WTC11 (cell line): ENCODE data around the gene TIMM44. TPM values are rescaled to one million over a fixed set of nuclear protein-coding genes. Genes with fewer than 3 reads are reported as not detected.

ENCODE experiments used
- ATAC-seq: fragments of 200-7000 bp; cut with Tn5 transposase; 2 replicates; pipeline ENCODE4 v1.10.0; 2021; ENCODE audit warnings: mild to moderate bottlenecking, moderate library complexity
- CTCF ChIA-PET: fragments of 300-600 bp; sonication (Branson Sonifier 250); formaldehyde crosslinking; loops from one replicate; lab custom pipeline; 2021; ENCODE audit warnings: antibody characterized with exemption; lab: Charles Lee
- POLR2A ChIA-PET: fragments of 350-600 bp; sonication (Branson Sonifier 250); formaldehyde crosslinking; loops from one replicate; lab custom pipeline; 2021; ENCODE audit warnings: antibody characterized with exemption; lab: Charles Lee
- DNase-seq: peaks from one replicate; pipeline ENCODE4 v3.0.0; 2021; ENCODE audit warnings: low spot score
- H3K27ac Mint-ChIP-seq: 2 replicates; pipeline ENCODE4 v1.8.0; 2021; ENCODE audit warnings: mixed read lengths
- H3K27me3 Mint-ChIP-seq: 2 replicates; pipeline ENCODE4 v1.8.0; 2021; ENCODE audit warnings: low read depth, mild to moderate bottlenecking, moderate library complexity, mixed read lengths
- H3K36me3 Mint-ChIP-seq: 2 replicates; pipeline ENCODE4 v1.8.0; 2021; ENCODE audit warnings: mixed read lengths
- H3K4me1 Mint-ChIP-seq: 2 replicates; pipeline ENCODE4 v1.8.0; 2022; ENCODE audit warnings: mixed read lengths
- H3K4me3 Mint-ChIP-seq: 2 replicates; pipeline ENCODE4 v1.8.0; 2021; ENCODE audit warnings: mild to moderate bottlenecking, moderate library complexity, mixed read lengths
- H3K9me3 Mint-ChIP-seq: 2 replicates; pipeline ENCODE4 v1.8.0; 2021; ENCODE audit warnings: mixed read lengths
- ESRRA ChIP-seq: sonication (generic); formaldehyde crosslinking; IDR thresholded peaks from 2 replicates; pipeline ENCODE4 v1.8.1; 2022; ENCODE audit warnings: mild to moderate bottlenecking, missing genetic modification reagents, borderline replicate concordance
- FOXJ3 ChIP-seq: sonication (generic); formaldehyde crosslinking; IDR thresholded peaks from 2 replicates; pipeline ENCODE4 v1.9.0; 2021; ENCODE audit warnings: missing genetic modification reagents, mild to moderate bottlenecking, borderline replicate concordance
- FOXP1 ChIP-seq: sonication (generic); formaldehyde crosslinking; IDR thresholded peaks from 2 replicates; pipeline ENCODE4 v1.8.0; 2022; ENCODE audit warnings: missing genetic modification reagents, mild to moderate bottlenecking, moderate library complexity, borderline replicate concordance
- HMGA2 ChIP-seq: fragments of 250-450 bp; sonication (Bioruptor Pico); IDR thresholded peaks from 2 replicates; pipeline ENCODE4 v1.4.0; 2021; ENCODE audit warnings: mild to moderate bottlenecking, moderate library complexity
- PRRX2 ChIP-seq: fragments of 250-450 bp; sonication (Bioruptor Pico); IDR thresholded peaks from 2 replicates; pipeline ENCODE4 v1.8.0; 2021; ENCODE audit warnings: mild to moderate bottlenecking
- SP1 ChIP-seq: sonication (generic); formaldehyde crosslinking; conservative IDR thresholded peaks from 2 replicates; pipeline ENCODE4 v1.8.1; 2022; ENCODE audit warnings: missing genetic modification reagents
- TP53 ChIP-seq: sonication (generic); formaldehyde crosslinking; IDR thresholded peaks from 2 replicates; pipeline ENCODE4 v1.8.1; 2023; ENCODE audit warnings: mild to moderate bottlenecking, missing genetic modification reagents
- ZBTB21 ChIP-seq: sonication (generic); formaldehyde crosslinking; IDR thresholded peaks from 2 replicates; pipeline ENCODE4 v1.8.1; 2023; ENCODE audit warnings: mild to moderate bottlenecking, missing genetic modification reagents, borderline replicate concordance
- ZNF138 ChIP-seq: sonication (generic); formaldehyde crosslinking; conservative IDR thresholded peaks from 2 replicates; pipeline ENCODE4 v1.8.1; 2022; ENCODE audit warnings: mild to moderate bottlenecking, moderate library complexity, missing genetic modification reagents
- ZNF416 ChIP-seq: fragments of 250-450 bp; sonication (Bioruptor Pico); IDR thresholded peaks from 2 replicates; pipeline ENCODE4 v1.9.0; 2021; ENCODE audit warnings: mild to moderate bottlenecking, inconsistent platforms
- total RNA-seq: library from RNA; stranded (reverse); gene quantifications from 3 replicates; pipeline ENCODE4 v1.2.3, GENCODE V29; 2021
- TF ChIP-seq, protein P1 (sequence below): fragments of 250-450 bp; sonication (Bioruptor Pico); IDR thresholded peaks from 2 replicates; pipeline ENCODE4 v1.9.0; 2021; ENCODE audit warnings: moderate library complexity, mild to moderate bottlenecking, inconsistent platforms, borderline replicate concordance
- TF ChIP-seq, protein P2 (sequence below): sonication (generic); formaldehyde crosslinking; IDR thresholded peaks from 2 replicates; pipeline ENCODE4 v1.8.0; 2022; ENCODE audit warnings: mild to moderate bottlenecking, missing genetic modification reagents
- TF ChIP-seq, protein P3 (sequence below): fragments of 250-450 bp; sonication (Bioruptor Pico); IDR thresholded peaks from 2 replicates; pipeline ENCODE4 v1.9.0; 2021; ENCODE audit warnings: mild to moderate bottlenecking
- TF ChIP-seq, protein P4 (sequence below): sonication (generic); formaldehyde crosslinking; IDR thresholded peaks from 2 replicates; pipeline ENCODE4 v1.8.0; 2022; ENCODE audit warnings: mild to moderate bottlenecking, missing genetic modification reagents
- TF ChIP-seq, protein P5 (sequence below): sonication (generic); formaldehyde crosslinking; IDR thresholded peaks from 2 replicates; pipeline ENCODE4 v1.8.0; 2022; ENCODE audit warnings: missing genetic modification reagents
- TF ChIP-seq, protein P6 (sequence below): sonication (generic); formaldehyde crosslinking; IDR thresholded peaks from 2 replicates; pipeline ENCODE4 v1.8.1; 2022; ENCODE audit warnings: low read depth, mild to moderate bottlenecking, moderate library complexity, missing genetic modification reagents, borderline replicate concordance

The TIMM44 gene
- total RNA-seq, 1 experiment from 2014 or later = 129 TPM

DNA sequence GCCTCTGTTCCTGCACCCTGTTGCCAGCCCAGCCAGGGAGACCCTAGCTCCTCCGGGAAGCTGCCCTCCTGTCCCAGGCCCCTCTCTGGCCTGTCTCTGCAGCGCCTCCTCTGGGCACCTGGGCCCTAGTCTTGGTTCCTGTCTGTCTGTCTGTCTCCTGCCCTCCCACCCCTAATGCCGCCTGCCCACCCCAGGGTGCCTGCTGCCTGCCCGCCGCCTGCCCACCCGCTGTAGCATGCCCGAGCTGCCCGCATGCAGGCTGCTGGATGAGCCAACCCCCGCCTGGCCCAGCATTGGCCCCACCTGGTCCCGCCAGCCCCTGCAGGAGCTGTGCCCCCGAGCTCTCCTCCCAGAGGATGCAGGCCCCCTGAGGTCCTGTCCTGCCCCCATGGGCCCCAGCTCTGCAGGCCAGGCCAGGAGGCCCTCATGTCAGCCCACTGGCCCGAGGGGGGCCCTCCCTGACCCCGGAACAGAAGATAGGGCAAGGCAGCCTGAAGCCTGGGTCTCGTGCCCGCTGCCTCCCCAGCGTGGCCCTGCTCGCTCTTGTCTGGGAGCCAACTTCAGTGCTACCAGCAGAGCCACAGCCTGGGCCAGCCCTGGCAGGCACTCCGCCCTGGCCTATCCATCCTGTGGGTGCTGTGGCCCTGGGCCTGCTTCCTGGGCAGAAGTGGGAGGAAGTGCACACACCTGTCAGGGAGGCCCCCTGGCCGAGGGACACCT, 34.6 kb downstream of the TIMM44 start:
- Mint-ChIP-seq H3K27ac (no peak overlapping the region), H3K27me3 (no peaks in the 10 kb centered on the region; the same call in 1 of the 2 replicates), H3K9me3 (no peaks in the 10 kb centered on the region), H3K36me3 (peaks cover 11% of the 10 kb centered on the region), H3K4me1 (peaks cover 12% of the 10 kb centered on the region), H3K4me3 (no peak overlapping the region)
- DNase-seq (no peak), ATAC-seq (peak; percentile 47)
- ChIA-PET CTCF (interaction anchor here (0.6 to 5.1 kb wide), 17 partner anchors 10 to 279 kb away, joined by 3 to 70 read pairs (median 5); partner anchors contain the start of genes LRRC8E, PET100, PRR36 and SNAPC2), POLR2A (interaction anchor here (1.3 kb wide), 1 partner anchor 8 kb away, joined by 4 read pairs; no protein-coding TSS in a partner anchor)
- no peak for TF ChIP-seq ZNF416
- no peak for TF ChIP-seq ESRRA (CRISPR knock-in tag)
- TF ChIP-seq, protein P1, sequence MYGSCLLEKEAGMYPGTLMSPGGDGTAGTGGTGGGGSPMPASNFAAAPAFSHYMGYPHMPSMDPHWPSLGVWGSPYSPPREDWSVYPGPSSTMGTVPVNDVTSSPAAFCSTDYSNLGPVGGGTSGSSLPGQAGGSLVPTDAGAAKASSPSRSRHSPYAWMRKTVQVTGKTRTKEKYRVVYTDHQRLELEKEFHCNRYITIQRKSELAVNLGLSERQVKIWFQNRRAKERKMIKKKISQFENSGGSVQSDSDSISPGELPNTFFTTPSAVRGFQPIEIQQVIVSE (CRISPR knock-in tag) = no peak
- TF ChIP-seq FOXP1 (CRISPR knock-in tag) = no peak
- TF ChIP-seq ZBTB21 = no peak
- no peak for TF ChIP-seq FOXJ3 (CRISPR knock-in tag)
- TF ChIP-seq, protein P2, sequence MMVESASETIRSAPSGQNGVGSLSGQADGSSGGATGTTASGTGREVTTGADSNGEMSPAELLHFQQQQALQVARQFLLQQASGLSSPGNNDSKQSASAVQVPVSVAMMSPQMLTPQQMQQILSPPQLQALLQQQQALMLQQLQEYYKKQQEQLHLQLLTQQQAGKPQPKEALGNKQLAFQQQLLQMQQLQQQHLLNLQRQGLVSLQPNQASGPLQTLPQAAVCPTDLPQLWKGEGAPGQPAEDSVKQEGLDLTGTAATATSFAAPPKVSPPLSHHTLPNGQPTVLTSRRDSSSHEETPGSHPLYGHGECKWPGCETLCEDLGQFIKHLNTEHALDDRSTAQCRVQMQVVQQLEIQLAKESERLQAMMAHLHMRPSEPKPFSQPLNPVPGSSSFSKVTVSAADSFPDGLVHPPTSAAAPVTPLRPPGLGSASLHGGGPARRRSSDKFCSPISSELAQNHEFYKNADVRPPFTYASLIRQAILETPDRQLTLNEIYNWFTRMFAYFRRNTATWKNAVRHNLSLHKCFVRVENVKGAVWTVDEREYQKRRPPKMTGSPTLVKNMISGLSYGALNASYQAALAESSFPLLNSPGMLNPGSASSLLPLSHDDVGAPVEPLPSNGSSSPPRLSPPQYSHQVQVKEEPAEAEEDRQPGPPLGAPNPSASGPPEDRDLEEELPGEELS = no peak
- no peak for TF ChIP-seq PRRX2 (CRISPR knock-in tag)
- no peak for TF ChIP-seq ZNF138 (CRISPR knock-in tag)
- TF ChIP-seq, protein P3, sequence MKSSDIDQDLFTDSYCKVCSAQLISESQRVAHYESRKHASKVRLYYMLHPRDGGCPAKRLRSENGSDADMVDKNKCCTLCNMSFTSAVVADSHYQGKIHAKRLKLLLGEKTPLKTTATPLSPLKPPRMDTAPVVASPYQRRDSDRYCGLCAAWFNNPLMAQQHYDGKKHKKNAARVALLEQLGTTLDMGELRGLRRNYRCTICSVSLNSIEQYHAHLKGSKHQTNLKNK (CRISPR knock-in tag) = no peak
- TF ChIP-seq HMGA2 = no peak
- TF ChIP-seq TP53 = no peak
- TF ChIP-seq, protein P4, sequence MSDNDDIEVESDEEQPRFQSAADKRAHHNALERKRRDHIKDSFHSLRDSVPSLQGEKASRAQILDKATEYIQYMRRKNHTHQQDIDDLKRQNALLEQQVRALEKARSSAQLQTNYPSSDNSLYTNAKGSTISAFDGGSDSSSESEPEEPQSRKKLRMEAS (CRISPR knock-in tag) = no peak
- TF ChIP-seq, protein P5, sequence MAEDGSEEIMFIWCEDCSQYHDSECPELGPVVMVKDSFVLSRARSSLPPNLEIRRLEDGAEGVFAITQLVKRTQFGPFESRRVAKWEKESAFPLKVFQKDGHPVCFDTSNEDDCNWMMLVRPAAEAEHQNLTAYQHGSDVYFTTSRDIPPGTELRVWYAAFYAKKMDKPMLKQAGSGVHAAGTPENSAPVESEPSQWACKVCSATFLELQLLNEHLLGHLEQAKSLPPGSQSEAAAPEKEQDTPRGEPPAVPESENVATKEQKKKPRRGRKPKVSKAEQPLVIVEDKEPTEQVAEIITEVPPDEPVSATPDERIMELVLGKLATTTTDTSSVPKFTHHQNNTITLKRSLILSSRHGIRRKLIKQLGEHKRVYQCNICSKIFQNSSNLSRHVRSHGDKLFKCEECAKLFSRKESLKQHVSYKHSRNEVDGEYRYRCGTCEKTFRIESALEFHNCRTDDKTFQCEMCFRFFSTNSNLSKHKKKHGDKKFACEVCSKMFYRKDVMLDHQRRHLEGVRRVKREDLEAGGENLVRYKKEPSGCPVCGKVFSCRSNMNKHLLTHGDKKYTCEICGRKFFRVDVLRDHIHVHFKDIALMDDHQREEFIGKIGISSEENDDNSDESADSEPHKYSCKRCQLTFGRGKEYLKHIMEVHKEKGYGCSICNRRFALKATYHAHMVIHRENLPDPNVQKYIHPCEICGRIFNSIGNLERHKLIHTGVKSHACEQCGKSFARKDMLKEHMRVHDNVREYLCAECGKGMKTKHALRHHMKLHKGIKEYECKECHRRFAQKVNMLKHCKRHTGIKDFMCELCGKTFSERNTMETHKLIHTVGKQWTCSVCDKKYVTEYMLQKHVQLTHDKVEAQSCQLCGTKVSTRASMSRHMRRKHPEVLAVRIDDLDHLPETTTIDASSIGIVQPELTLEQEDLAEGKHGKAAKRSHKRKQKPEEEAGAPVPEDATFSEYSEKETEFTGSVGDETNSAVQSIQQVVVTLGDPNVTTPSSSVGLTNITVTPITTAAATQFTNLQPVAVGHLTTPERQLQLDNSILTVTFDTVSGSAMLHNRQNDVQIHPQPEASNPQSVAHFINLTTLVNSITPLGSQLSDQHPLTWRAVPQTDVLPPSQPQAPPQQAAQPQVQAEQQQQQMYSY = no peak
- TF ChIP-seq SP1 (CRISPR knock-in tag) = no peak

DNA sequence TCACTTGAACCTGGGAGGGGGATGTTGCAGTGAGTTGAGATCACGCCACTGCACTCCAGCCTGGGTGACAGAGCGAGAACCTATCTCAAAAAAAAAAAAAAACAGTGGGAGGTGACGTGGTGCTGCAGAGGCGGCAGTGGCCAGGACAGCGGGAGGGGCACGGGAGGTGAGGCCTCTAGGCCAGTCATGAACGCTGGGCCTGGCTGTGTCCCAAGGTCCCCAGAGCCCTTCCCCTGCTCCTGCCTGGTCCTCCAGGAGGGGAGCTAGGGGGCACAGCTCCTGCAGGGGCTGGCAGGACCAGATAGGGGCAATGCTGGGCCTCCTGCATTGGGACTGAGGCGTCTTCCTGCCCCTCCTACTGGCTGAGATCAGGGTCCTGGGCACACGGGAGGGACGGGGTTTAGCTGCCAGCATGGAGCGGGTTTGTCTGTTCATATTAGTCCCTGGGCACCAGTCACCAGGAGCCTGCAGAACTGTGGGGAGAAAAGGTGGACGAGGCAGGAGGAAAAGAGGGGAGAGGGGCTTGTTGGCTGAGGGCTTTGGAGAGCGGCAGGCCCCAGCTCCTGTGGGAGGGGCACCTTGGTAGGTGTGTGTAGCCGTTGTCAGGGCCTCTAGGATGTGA, 35.3 kb downstream of the TIMM44 start:
- no peak overlapping the region for H3K27ac Mint-ChIP-seq
- TF ChIP-seq, protein P6, sequence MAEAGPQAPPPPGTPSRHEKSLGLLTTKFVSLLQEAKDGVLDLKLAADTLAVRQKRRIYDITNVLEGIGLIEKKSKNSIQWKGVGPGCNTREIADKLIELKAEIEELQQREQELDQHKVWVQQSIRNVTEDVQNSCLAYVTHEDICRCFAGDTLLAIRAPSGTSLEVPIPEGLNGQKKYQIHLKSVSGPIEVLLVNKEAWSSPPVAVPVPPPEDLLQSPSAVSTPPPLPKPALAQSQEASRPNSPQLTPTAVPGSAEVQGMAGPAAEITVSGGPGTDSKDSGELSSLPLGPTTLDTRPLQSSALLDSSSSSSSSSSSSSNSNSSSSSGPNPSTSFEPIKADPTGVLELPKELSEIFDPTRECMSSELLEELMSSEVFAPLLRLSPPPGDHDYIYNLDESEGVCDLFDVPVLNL (CRISPR knock-in tag) = no peak
- TF ChIP-seq FOXP1 (CRISPR knock-in tag) = no peak
- H3K27me3 Mint-ChIP-seq = peaks cover 4% of the 10 kb centered on the region
- ChIA-PET CTCF (interaction anchor here (0.6 to 5.1 kb wide), 17 partner anchors 11 to 482 kb away, joined by 3 to 70 read pairs (median 5); partner anchors contain the start of genes LRRC8E, PET100, PRR36 and RAB11B), POLR2A (interaction anchor here (1.3 kb wide), 1 partner anchor 8 kb away, joined by 4 read pairs; no protein-coding TSS in a partner anchor)
- no peak for DNase-seq
- ATAC-seq = peak; percentile 8; the same call in 1 of the 2 replicates
- H3K4me3 Mint-ChIP-seq = no peak overlapping the region
- H3K36me3 Mint-ChIP-seq = peaks cover 11% of the 10 kb centered on the region
- peaks cover 12% of the 10 kb centered on the region for H3K4me1 Mint-ChIP-seq
- no peaks in the 10 kb centered on the region for H3K9me3 Mint-ChIP-seq
